H1 (cell line): Measurements from ENCODE around the gene GRIP2. TPM values are rescaled to one million over a fixed set of nuclear protein-coding genes. Genes with fewer than 3 reads are reported as not detected.

Source experiments
- CTCF ChIA-PET: fragments of 300-600 bp; sonication (Branson Sonifier 250); formaldehyde crosslinking; loops from one replicate; lab custom pipeline; 2021; ENCODE audit not compliant: partially characterized antibody; lab: Charles Lee
- POLR2A ChIA-PET: fragments of 300-600 bp; sonication (Branson Sonifier 250); formaldehyde crosslinking; loops from one replicate; lab custom pipeline; 2021; ENCODE audit warnings: inconsistent platforms; ENCODE audit not compliant: partially characterized antibody; lab: Charles Lee
- DNase-seq, 2 experiments: peaks; one replicate each; pipeline versions ENCODE4 v3.0.0 to v3.0.0-alpha.2; 2010 to 2022; ENCODE audit warnings: low spot score in 2 of 2, low read depth in 1 of 2, mixed read lengths in 1 of 2
- FAIRE-seq: peaks from 2 replicates; lab custom pipeline; 2011; peaks lifted over from hg19 to GRCh38; lab: Jason Lieb, UNC
- H2AFZ ChIP-seq: 2 replicates; pipeline ENCODE4 v1.8.1; 2012; ENCODE audit warnings: low read length, inconsistent platforms
- H2AK5ac ChIP-seq: 2 replicates; pipeline ENCODE4 v1.6.1; 2013; ENCODE audit warnings: low read depth, low read length
- H2BK120ac ChIP-seq: replicated peaks from 2 replicates; pipeline ENCODE3; 2013; ENCODE audit warnings: low read depth, low read length, inconsistent platforms
- H2BK12ac ChIP-seq: 2 replicates; pipeline ENCODE4 v1.6.1; 2013; ENCODE audit warnings: low read depth, low read length
- H2BK15ac ChIP-seq: 2 replicates; pipeline ENCODE4 v1.6.1; 2013; ENCODE audit warnings: low read length
- H2BK20ac ChIP-seq: 2 replicates; pipeline ENCODE4 v1.6.1; 2013; ENCODE audit warnings: low read length
- H2BK5ac ChIP-seq: 2 replicates; pipeline ENCODE4 v1.6.1; 2013; ENCODE audit warnings: low read depth, low read length
- H3K14ac ChIP-seq: 2 replicates; pipeline ENCODE4 v1.6.1; 2013; ENCODE audit warnings: inconsistent platforms; ENCODE audit not compliant: insufficient read length
- H3K18ac ChIP-seq: 2 replicates; pipeline ENCODE4 v1.6.1; 2013; ENCODE audit warnings: low read length; ENCODE audit errors: extremely low read depth
- H3K23ac ChIP-seq: 2 replicates; pipeline ENCODE4 v1.6.1; 2013; ENCODE audit warnings: inconsistent platforms; ENCODE audit not compliant: insufficient read length
- H3K23me2 ChIP-seq: 2 replicates; pipeline ENCODE4 v1.6.1; 2013; ENCODE audit warnings: low read depth, low read length
- H3K27ac ChIP-seq: 2 replicates; pipeline ENCODE4 v1.6.1; 2011; ENCODE audit warnings: low read depth, low read length, inconsistent platforms
- H3K27me3 ChIP-seq, 4 experiments: replicated peaks in 1 of 4; 1 replicate in 1 of 4; 2 replicates in 3 of 4; pipeline versions ENCODE4 v1.6.1 to v1.8.1; 2011 to 2013; ENCODE audit warnings: low read length in 3 of 4, mild to moderate bottlenecking in 3 of 4, inconsistent platforms in 2 of 4, mixed read lengths in 2 of 4, moderate library complexity in 1 of 4; ENCODE audit not compliant: control insufficient read depth in 3 of 4, insufficient read depth in 3 of 4; ENCODE audit errors: extremely low read depth in 1 of 4
- H3K36me3 ChIP-seq, 4 experiments: 2 replicates each; pipeline versions ENCODE4 v1.6.1 to v1.8.1; 2011 to 2013; ENCODE audit warnings: mild to moderate bottlenecking in 4 of 4, low read length in 3 of 4, moderate library complexity in 2 of 4, control low read depth in 1 of 4, inconsistent platforms in 1 of 4; ENCODE audit not compliant: insufficient read depth in 4 of 4, control insufficient read depth in 2 of 4
- H3K4ac ChIP-seq: replicated peaks from 2 replicates; pipeline ENCODE3; 2013; ENCODE audit warnings: low read length, low read depth, mixed read lengths, inconsistent platforms; ENCODE audit not compliant: insufficient read length
- H3K4me1 ChIP-seq, 4 experiments: replicated peaks in 1 of 4; 1 replicate in 1 of 4; 2 replicates in 3 of 4; pipeline versions ENCODE4 v1.6.1 to v1.8.1; 2011 to 2013; ENCODE audit warnings: low read length in 3 of 4, inconsistent platforms in 2 of 4, mixed read lengths in 1 of 4; ENCODE audit not compliant: insufficient read depth in 4 of 4, control insufficient read depth in 3 of 4
- H3K4me2 ChIP-seq, 2 experiments: 2 replicates each; pipeline versions ENCODE4 v1.6.1 to v1.8.1; 2011 to 2013; ENCODE audit warnings: low read depth in 2 of 2, low read length in 2 of 2, control low read depth in 1 of 2, inconsistent platforms in 1 of 2, mild to moderate bottlenecking in 1 of 2; ENCODE audit not compliant: insufficient read depth in 1 of 2
- H3K4me3 ChIP-seq, 4 experiments: fragments of 200-600, 300-600 bp in 1 of 4; sonication (generic), shearing (Covaris generic), sonication (Bioruptor Twin) in 1 of 4; 2 replicates each; pipeline versions ENCODE4 v1.5.1 to v1.8.1; 2011 to 2016; ENCODE audit warnings: low read length in 4 of 4, low read depth in 3 of 4, control low read depth in 2 of 4, inconsistent platforms in 2 of 4, mild to moderate bottlenecking in 2 of 4, mixed read lengths in 1 of 4, moderate library complexity in 1 of 4; ENCODE audit not compliant: insufficient read depth in 2 of 4; ENCODE audit errors: extremely low read depth in 1 of 4
- H3K56ac ChIP-seq: replicated peaks from 2 replicates; pipeline ENCODE3; 2013; ENCODE audit warnings: low read depth, mild to moderate bottlenecking, mixed read lengths, low read length, inconsistent platforms; ENCODE audit not compliant: insufficient read length
- H3K79me1 ChIP-seq: 2 replicates; pipeline ENCODE4 v1.6.1; 2013; ENCODE audit warnings: low read depth, low read length, control low read depth
- H3K79me2 ChIP-seq, 2 experiments: 2 replicates each; pipeline versions ENCODE4 v1.6.1 to v1.8.1; 2012 to 2013; ENCODE audit warnings: low read length in 2 of 2, mild to moderate bottlenecking in 2 of 2, inconsistent platforms in 1 of 2; ENCODE audit not compliant: insufficient read depth in 2 of 2, control insufficient read depth in 1 of 2
- H3K9ac ChIP-seq, 4 experiments: replicated peaks in 1 of 4; 1 replicate in 1 of 4; 2 replicates in 3 of 4; pipeline versions ENCODE4 v1.6.1 to v1.8.1; 2011 to 2013; ENCODE audit warnings: low read depth in 3 of 4, low read length in 3 of 4, control low read depth in 2 of 4, mild to moderate bottlenecking in 2 of 4, moderate library complexity in 2 of 4, inconsistent platforms in 1 of 4; ENCODE audit errors: extremely low read depth in 1 of 4
- H3K9me3 ChIP-seq, 2 experiments: 2 replicates each; pipeline versions ENCODE4 v1.6.1 to v1.8.1; 2012 to 2013; ENCODE audit warnings: mild to moderate bottlenecking in 2 of 2, moderate library complexity in 2 of 2, control low read depth in 1 of 2, inconsistent platforms in 1 of 2, low read depth in 1 of 2, low read length in 1 of 2, mixed read lengths in 1 of 2; ENCODE audit not compliant: insufficient read depth in 2 of 2
- H4K20me1 ChIP-seq, 2 experiments: replicated peaks in 1 of 2; 2 replicates each; pipeline versions ENCODE3 to v1.8.1; 2011 to 2013; ENCODE audit warnings: inconsistent platforms in 2 of 2, low read length in 2 of 2, mild to moderate bottlenecking in 1 of 2; ENCODE audit not compliant: insufficient read depth in 2 of 2, control insufficient read depth in 1 of 2
- H4K5ac ChIP-seq: 2 replicates; pipeline ENCODE4 v1.6.1; 2013; ENCODE audit warnings: low read length, low read depth, mixed read lengths, inconsistent platforms; ENCODE audit not compliant: insufficient read length
- H4K8ac ChIP-seq: 2 replicates; pipeline ENCODE4 v1.8.0; 2013; ENCODE audit warnings: mild to moderate bottlenecking, moderate library complexity, low read length, inconsistent platforms; ENCODE audit not compliant: insufficient read depth; ENCODE audit errors: extremely low read depth
- H4K91ac ChIP-seq: replicated peaks from 2 replicates; pipeline ENCODE3; 2013; ENCODE audit warnings: low read length, mixed read lengths, inconsistent platforms; ENCODE audit not compliant: insufficient read length
- BACH1 ChIP-seq: IDR thresholded peaks from 2 replicates; pipeline ENCODE4 v1.6.1; 2012; ENCODE audit warnings: low read length, improper control_type of control experiment
- CEBPB ChIP-seq: IDR thresholded peaks from 2 replicates; pipeline ENCODE4 v1.6.1; 2012; ENCODE audit warnings: low read depth, low read length
- CHD1 ChIP-seq: IDR thresholded peaks from 2 replicates; pipeline ENCODE4 v1.6.1; 2012; ENCODE audit warnings: low read depth, low read length, improper control_type of control experiment
- EZH2 ChIP-seq: fragments of 200-600 bp; sonication (generic); IDR thresholded peaks from 2 replicates; pipeline ENCODE4 v1.7.1; 2012; ENCODE audit warnings: low read depth, mild to moderate bottlenecking, moderate library complexity, low read length, inconsistent platforms; ENCODE audit not compliant: severe bottlenecking
- HDAC2 ChIP-seq, 2 experiments: fragments of 300-600 bp in 1 of 2; sonication (generic) in 1 of 2; IDR thresholded peaks; 2 replicates each; pipeline ENCODE4 v1.6.1; 2011 to 2012; ENCODE audit warnings: low read depth in 2 of 2, low read length in 2 of 2, mild to moderate bottlenecking in 2 of 2, moderate library complexity in 2 of 2, borderline replicate concordance in 1 of 2, inconsistent platforms in 1 of 2
- HDAC6 ChIP-seq: IDR thresholded peaks from one replicate; pipeline ENCODE4 v1.7.1; 2012; ENCODE audit warnings: low read depth, mild to moderate bottlenecking, inconsistent platforms, low read length, moderate library complexity
- MAFK ChIP-seq: IDR thresholded peaks from 2 replicates; pipeline ENCODE4 v1.6.1; 2012; ENCODE audit warnings: low read depth, mild to moderate bottlenecking, improper control_type of control experiment, low read length
- RBBP5 ChIP-seq: IDR thresholded peaks from 2 replicates; pipeline ENCODE4 v1.7.1; 2012; ENCODE audit warnings: low read depth, mild to moderate bottlenecking, inconsistent platforms, low read length, moderate library complexity, borderline replicate concordance
- RFX5 ChIP-seq: IDR thresholded peaks from 2 replicates; pipeline ENCODE4 v1.6.1; 2011; ENCODE audit warnings: low read depth, low read length, improper control_type of control experiment, borderline replicate concordance
- RXRA ChIP-seq: IDR thresholded peaks from 2 replicates; pipeline ENCODE4 v1.6.1; 2011; ENCODE audit warnings: low read depth, mild to moderate bottlenecking, low read length, moderate library complexity; ENCODE audit not compliant: insufficient read depth
- SP4 ChIP-seq: IDR thresholded peaks from 2 replicates; pipeline ENCODE4 v1.6.1; 2012; ENCODE audit warnings: low read length, inconsistent platforms
- SUZ12 ChIP-seq: fragments of 200-600 bp; sonication (generic); IDR thresholded peaks from 2 replicates; pipeline ENCODE4 v1.6.1; 2012; ENCODE audit warnings: mild to moderate bottlenecking, inconsistent platforms, low read length, moderate library complexity, mixed read lengths
- TAF1 ChIP-seq: IDR thresholded peaks from 2 replicates; pipeline ENCODE4 v1.6.1; 2011; ENCODE audit warnings: mild to moderate bottlenecking, low read depth, low read length
- TBP ChIP-seq: IDR thresholded peaks from 2 replicates; pipeline ENCODE4 v1.6.1; 2011; ENCODE audit warnings: low read depth, low read length, improper control_type of control experiment
- WGBS, 2 experiments: shearing (Covaris generic) in 1 of 2; methylation state at CpG; one replicate each; pipeline versions ENCODE4 v1.1.6 to v1.1.7; 2013 to 2015; ENCODE audit warnings: low lambda C conversion rate in 2 of 2, mixed read lengths in 2 of 2, inconsistent platforms in 1 of 2, low coverage in 1 of 2, missing lambda C conversion rate in 1 of 2; ENCODE audit not compliant: insufficient replicate concordance in 2 of 2, insufficient coverage in 1 of 2, insufficient read length in 1 of 2; ENCODE audit errors: extremely low coverage in 1 of 2, missing lambda C conversion rate in 1 of 2; 5-methylcytosine and 5-hydroxymethylcytosine counted together
- polyA plus RNA-seq, 7 experiments: library from polyadenylated mRNA; depleted of rRNA in 3 of 7; stranded (reverse) in 5 of 7; unstranded in 2 of 7; fragments of >200 nt in 5 of 7; fragments of 200-250 nt in 2 of 7; gene quantifications; 1 replicate in 5 of 7; 2 replicates in 1 of 7; 4 replicates in 1 of 7; pipeline versions ENCODE4 v1.2.1 to v1.2.3, GENCODE V29; 2011 to 2013; ENCODE audit warnings: missing spikeins in 2 of 7, mixed read lengths in 2 of 7
- total RNA-seq: library from RNA; stranded (reverse); fragmentation: NEBNext Ultra II Directional; extraction: Animal tissue kit (Norgen Biotek cat#: 25700); gene quantifications from 2 replicates; pipeline ENCODE4 v1.2.1, GENCODE V29; 2021

GRIP2 gene
- total and polyA plus RNA-seq, 2 of the 8 experiments (the other 6 are each of a cell fraction or from before 2014, with no cell fraction given): 2.5 to 6.4 TPM

- H3K9ac ChIP-seq: no peak overlapping the region
- H3K79me1 ChIP-seq: no peaks in the 10 kb centered on the region
- H3K9me3 ChIP-seq: no peaks in the 10 kb centered on the region
- no peak overlapping the region for H2AFZ ChIP-seq
- H4K8ac ChIP-seq: no peak overlapping the region
- H2AK5ac ChIP-seq: no peak overlapping the region
- no peak overlapping the region for H2BK5ac ChIP-seq
- no peaks in the 10 kb centered on the region for H3K27me3 ChIP-seq
- H2BK120ac ChIP-seq: no peak overlapping the region
- no peak overlapping the region for H3K4me3 ChIP-seq
- 80% methylated on average over 16 of the region's 16 CpGs; no CpG with 5 or more reads in 1 of the 2 experiments for WGBS, 2 experiments
- H4K5ac ChIP-seq: no peak overlapping the region
- H3K79me2 ChIP-seq: no peaks in the 10 kb centered on the region
- H2BK15ac ChIP-seq: no peak overlapping the region; the same call in 1 of the 2 replicates
- H3K4ac ChIP-seq: no peak overlapping the region
- H3K23me2 ChIP-seq: no peaks in the 10 kb centered on the region; the same call in 1 of the 2 replicates
- H3K4me1 ChIP-seq: peaks cover 4 to 12% (median 8%) of the 10 kb centered on the region in 4 experiments
- H3K36me3 ChIP-seq: no peaks in the 10 kb centered on the region
- H3K18ac ChIP-seq: peak overlapping the region; percentile 19; the same call in 1 of the 2 replicates
- no peak overlapping the region for H3K4me2 ChIP-seq
- H4K20me1 ChIP-seq: no peaks in the 10 kb centered on the region
- H4K91ac ChIP-seq: no peak overlapping the region
- no peak overlapping the region for H2BK20ac ChIP-seq
- no peak for DNase-seq
- no peak overlapping the region for H3K23ac ChIP-seq
- no peak overlapping the region for H2BK12ac ChIP-seq
- no peak for FAIRE-seq
- no peak overlapping the region for H3K27ac ChIP-seq
- H3K56ac ChIP-seq: no peak overlapping the region
- no peak overlapping the region for H3K14ac ChIP-seq
- CTCF ChIA-PET: interaction anchor here (1.5 to 9.5 kb wide), 5 partner anchors 14 to 318 kb away, joined by 4 to 103 read pairs (median 5); no protein-coding TSS in a partner anchor
- POLR2A ChIA-PET: interaction anchor here (3.1 kb wide), 1 partner anchor 10 kb away, joined by 10 read pairs; no protein-coding TSS in a partner anchor
- TF ChIP-seq SP4 (no peak), RFX5 (no peak), RXRA (no peak), TBP (no peak), EZH2 (no peak), HDAC6 (no peak), RBBP5 (no peak), BACH1 (no peak), TAF1 (no peak), CHD1 (no peak), HDAC2 (IDR thresholded peaks at IDR 0.05; ENCODE audit: borderline replicate concordance in 1 of 2, low read depth in 2 of 2, low read length in 2 of 2) (no peak), CEBPB (no peak), SUZ12 (no peak), MAFK (no peak)
Observed at GRCh38 chr3:14522129-14522691, 17.9 kb downstream of the GRIP2 start.
